Measurements from ENCODE around the gene DNAJC6. TPM values are rescaled to one million over a fixed set of nuclear protein-coding genes. Genes with fewer than 3 reads are reported as not detected.
A peak's percentile ranks its signal among the peaks of the same experiment; 100 is the strongest.

Gene DNAJC6
- total RNA-seq, 1 experiment from 2014 or later = 6.2 TPM

GRCh38 chr1:65420590-65421350 lies 111.4 kb downstream of the DNAJC6 start, which contains the start of the genes LEPR and LEPROT:
Gene LEPR (plus strand): TSS chr1:65420668. CDS start chr1:65565566, 144,898 bp downstream.
Gene LEPROT (plus strand): TSS chr1:65420668. CDS start chr1:65420725, 57 bp downstream.
- Mint-ChIP-seq H3K36me3 (ENCODE audit: insufficient read depth, unreplicated experiment) (peaks cover 16% of the 10 kb centered on the region), H3K27me3 (ENCODE audit: insufficient read depth, unreplicated experiment) (no peaks in the 10 kb centered on the region), H3K4me1 (ENCODE audit: low read depth, unreplicated experiment) (peaks cover 33% of the 10 kb centered on the region), H3K4me3 (ENCODE audit: unreplicated experiment) (no peak within 1 kb of the TSS), H3K27ac (ENCODE audit: unreplicated experiment) (peak within 1 kb of the TSS; percentile 82), H3K9me3 (ENCODE audit: unreplicated experiment) (no peaks in the 10 kb centered on the region)
- no peaks in the 10 kb centered on the region for H3K36me3 ChIP-seq (ENCODE audit: control insufficient read depth, insufficient read depth, low read length)
- DNase-seq = no peak
- H3K27me3 ChIP-seq (replicated peaks; ENCODE audit: control insufficient read depth, insufficient read depth, low read length) = no peaks in the 10 kb centered on the region
- POLR2A ChIA-PET = interaction anchor here (0.6 to 1.1 kb wide), 7 partner anchors 82 to 262 kb away, joined by 3 to 5 read pairs (median 4); no protein-coding TSS in a partner anchor
- intact Hi-C loops (cut with micrococcal nuclease; ENCODE audit: unreplicated experiment) = loop anchor here (1.0 to 5.0 kb wide), 4 partner anchors 47 to 358 kb away; partner anchors contain the start of gene DNAJC6
- H3K9me3 ChIP-seq = no peaks in the 10 kb centered on the region
- no TSS peak for BruUV-seq (replicated peaks)
- CTCF ChIA-PET = interaction anchor here (0.7 to 1.4 kb wide), 8 partner anchors 15 to 266 kb away, joined by 3 to 11 read pairs (median 5); partner anchors contain the start of gene DNAJC6
- TF ChIP-seq CTCF (IDR thresholded peaks at IDR 0.05; ENCODE audit: insufficient read depth in 1 of 2, low read depth in 1 of 2, low read length in 1 of 2, severe bottlenecking in 1 of 2, unreplicated experiment in 1 of 2) = no peak
- H3K4me3 ChIP-seq (ENCODE audit: low read depth, low read length) = peak within 1 kb of the TSS; percentile 86
- peaks cover 32% of the 10 kb centered on the region for H3K4me1 ChIP-seq

- Histone ChIP-seq H3K4me1 (peaks cover 32% of the 10 kb centered on the region), H3K9me3 (no peaks in the 10 kb centered on the region), H3K4me3 (ENCODE audit: low read depth, low read length) (peak overlapping the region; percentile 86), H3K36me3 (ENCODE audit: control insufficient read depth, insufficient read depth, low read length) (no peaks in the 10 kb centered on the region; the same call in 1 of the 2 replicates), H3K27me3 (replicated peaks; ENCODE audit: control insufficient read depth, insufficient read depth, low read length) (no peaks in the 10 kb centered on the region)
- intact Hi-C loops (cut with micrococcal nuclease; ENCODE audit: unreplicated experiment) = loop anchor here (2.0 to 5.0 kb wide), 3 partner anchors 46 to 359 kb away; partner anchors contain the start of gene DNAJC6
- CTCF ChIA-PET = no interaction called here
- DNase-seq = no peak
- H3K4me3 Mint-ChIP-seq (ENCODE audit: unreplicated experiment) = no peak overlapping the region
- H3K27ac Mint-ChIP-seq (ENCODE audit: unreplicated experiment) = no peak overlapping the region
- TF ChIP-seq CTCF (IDR thresholded peaks at IDR 0.05; ENCODE audit: insufficient read depth in 1 of 2, low read depth in 1 of 2, low read length in 1 of 2, severe bottlenecking in 1 of 2, unreplicated experiment in 1 of 2) = no peak
- H3K9me3 Mint-ChIP-seq (ENCODE audit: unreplicated experiment) = no peaks in the 10 kb centered on the region
- BruUV-seq (replicated peaks) = TSS peak; percentile 54
- H3K4me1 Mint-ChIP-seq (ENCODE audit: low read depth, unreplicated experiment) = peaks cover 40% of the 10 kb centered on the region
- POLR2A ChIA-PET = no interaction called here
- H3K27me3 Mint-ChIP-seq (ENCODE audit: insufficient read depth, unreplicated experiment) = no peaks in the 10 kb centered on the region
- peaks cover 23% of the 10 kb centered on the region for H3K36me3 Mint-ChIP-seq (ENCODE audit: insufficient read depth, unreplicated experiment)
These were observed 112.1 kb downstream of the DNAJC6 start for GRCh38 chr1:65421351-65422025.

Data from Caco-2 (cell line).